SK-N-MC (cell line): ENCODE data around the gene NUDC.

Source experiments
- EZH2 ChIP-seq: fragments of 200-600 bp; sonication (generic); IDR thresholded peaks from one replicate; pipeline ENCODE4 v1.6.1; 2017; ENCODE audit warnings: antibody characterized with exemption
- FOXP2 ChIP-seq: optimal IDR thresholded peaks from 2 replicates; pipeline ENCODE3; 2011; ENCODE audit warnings: mild to moderate bottlenecking, moderate library complexity; ENCODE audit not compliant: insufficient read depth; ENCODE audit errors: extremely low read length, control extremely low read depth
- POLR2AphosphoS5 ChIP-seq: IDR thresholded peaks from 2 replicates; pipeline ENCODE4 v1.6.1; 2012; ENCODE audit warnings: mild to moderate bottlenecking, low read depth, low read length, borderline replicate concordance

GRCh38 chr1:26961826-26962225 lies 40.3 kb downstream of the NUDC start:
- TF ChIP-seq EZH2 (no peak), POLR2AphosphoS5 (no peak), FOXP2 (no peak)
